Measurements from ENCODE around the gene ACHE. TPM values are rescaled to one million over a fixed set of nuclear protein-coding genes. Genes with fewer than 3 reads are reported as not detected.
A peak's percentile ranks its signal among the peaks of the same experiment; 100 is the strongest.
"Not testable (repeated sequence)": the region's sequence is repeated elsewhere in the genome, so short reads cannot be mapped to it uniquely, and the experiment has no call there.

The ACHE gene
- total RNA-seq, 1 experiment from 2014 or later, result not detected

- no peak for DNase-seq
- no peak overlapping the region for H3K4me3 ChIP-seq (ENCODE audit: low read length)
- H3K27ac ChIP-seq (ENCODE audit: low read length), result no peak overlapping the region
- H2AFZ ChIP-seq (ENCODE audit: low read length), result no peak overlapping the region
- H4K20me1 ChIP-seq (ENCODE audit: insufficient read depth, low read depth, low read length), result 0 out of 2 replicates have a peak, but pooled peaks cover 2% of the 10 kb centered on the region
- H3K9me2 ChIP-seq (replicated peaks; ENCODE audit: insufficient read depth, low read length), result no peaks in the 10 kb centered on the region
- no peaks in the 10 kb centered on the region for H3K27me3 ChIP-seq (ENCODE audit: low read length)
- peaks cover 40% of the 10 kb centered on the region for H3K79me2 ChIP-seq (ENCODE audit: low read length)
- H3K36me3 ChIP-seq (ENCODE audit: insufficient read depth, low read length), result peaks cover 3% of the 10 kb centered on the region; the same call in 1 of the 2 replicates
- peaks cover 9% of the 10 kb centered on the region for H3K4me1 ChIP-seq (ENCODE audit: low read length)
- no peak overlapping the region for H3K9ac ChIP-seq (ENCODE audit: low read length)
- no peaks in the 10 kb centered on the region for H3K9me3 ChIP-seq (ENCODE audit: low read length)
- no peak overlapping the region for H3K4me2 ChIP-seq (ENCODE audit: low read depth, low read length, poor library complexity, severe bottlenecking)
Observed at GRCh38 chr7:100856871-100857282, 38.8 kb downstream of the ACHE start.

- H3K9ac ChIP-seq (ENCODE audit: low read length), result no peak overlapping the region
- no peak overlapping the region for H3K4me2 ChIP-seq (ENCODE audit: low read depth, low read length, poor library complexity, severe bottlenecking)
- no peak overlapping the region for H3K4me3 ChIP-seq (ENCODE audit: low read length)
- H4K20me1 ChIP-seq (ENCODE audit: insufficient read depth, low read depth, low read length), result 0 out of 2 replicates have a peak, but pooled peaks cover 2% of the 10 kb centered on the region
- no peaks in the 10 kb centered on the region for H3K9me2 ChIP-seq (replicated peaks; ENCODE audit: insufficient read depth, low read length)
- H3K27me3 ChIP-seq (ENCODE audit: low read length), result no peaks in the 10 kb centered on the region
- H3K27ac ChIP-seq (ENCODE audit: low read length), result no peak overlapping the region
- H3K4me1 ChIP-seq (ENCODE audit: low read length), result peaks cover 18% of the 10 kb centered on the region
- H2AFZ ChIP-seq (ENCODE audit: low read length), result no peak overlapping the region
- peaks cover 40% of the 10 kb centered on the region for H3K79me2 ChIP-seq (ENCODE audit: low read length)
- no peak for DNase-seq
- H3K9me3 ChIP-seq (ENCODE audit: low read length), result no peaks in the 10 kb centered on the region
- peaks cover 3% of the 10 kb centered on the region; the same call in 1 of the 2 replicates for H3K36me3 ChIP-seq (ENCODE audit: insufficient read depth, low read length)
Observed at GRCh38 chr7:100855515-100855914, 40.2 kb downstream of the ACHE start.

GRCh38 chr7:100854899-100855298 lies 40.8 kb downstream of the ACHE start:
- H3K4me3 ChIP-seq (ENCODE audit: low read length); H3K9ac ChIP-seq (ENCODE audit: low read length); H2AFZ ChIP-seq (ENCODE audit: low read length); H3K9me2 ChIP-seq (replicated peaks; ENCODE audit: insufficient read depth, low read length); H3K4me2 ChIP-seq (ENCODE audit: low read depth, low read length, poor library complexity, severe bottlenecking); H3K9me3 ChIP-seq (ENCODE audit: low read length); H4K20me1 ChIP-seq (ENCODE audit: insufficient read depth, low read depth, low read length); DNase-seq; H3K27ac ChIP-seq (ENCODE audit: low read length); H3K27me3 ChIP-seq (ENCODE audit: low read length); H3K36me3 ChIP-seq (ENCODE audit: insufficient read depth, low read length): not testable (repeated sequence)
- Histone ChIP-seq H3K4me1 (ENCODE audit: low read length) (peaks cover 18% of the 10 kb centered on the region), H3K79me2 (ENCODE audit: low read length) (peaks cover 40% of the 10 kb centered on the region)

DNA sequence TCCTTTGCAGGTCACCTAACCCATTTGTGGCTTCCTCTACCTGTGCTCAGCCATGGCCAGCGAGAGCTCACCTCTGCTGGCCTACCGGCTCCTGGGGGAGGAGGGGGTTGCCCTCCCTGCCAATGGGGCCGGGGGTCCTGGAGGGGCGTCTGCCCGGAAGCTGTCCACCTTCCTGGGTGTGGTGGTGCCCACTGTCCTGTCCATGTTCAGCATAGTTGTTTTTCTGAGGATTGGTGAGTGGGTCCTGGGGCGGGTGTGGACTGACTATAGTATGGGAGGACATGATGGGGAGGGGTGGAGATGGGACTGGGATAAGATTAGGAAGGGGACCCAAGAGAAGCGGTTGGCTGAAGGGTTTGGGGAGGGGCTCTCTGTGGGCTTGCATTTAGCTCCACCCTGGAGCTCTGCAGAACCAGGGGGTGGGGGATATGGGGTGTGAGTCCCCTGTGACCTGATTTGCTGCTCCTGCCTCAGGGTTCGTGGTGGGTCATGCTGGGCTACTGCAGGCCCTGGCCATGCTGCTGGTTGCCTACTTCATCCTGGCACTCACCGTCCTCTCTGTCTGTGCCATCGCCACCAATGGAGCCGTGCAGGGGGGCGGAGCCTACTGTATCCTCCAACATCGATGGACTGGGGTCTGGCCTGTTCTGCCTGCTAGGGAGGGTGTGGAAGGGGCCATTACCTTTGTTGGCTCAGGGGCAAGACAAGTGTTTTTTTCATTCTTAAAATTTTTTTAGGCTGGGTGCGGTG lies 41.4 kb downstream of the ACHE start:
- 0 out of 2 replicates have a peak, but pooled peaks cover 2% of the 10 kb centered on the region for H4K20me1 ChIP-seq (ENCODE audit: insufficient read depth, low read depth, low read length)

GRCh38 chr7:100852048-100852872 lies 43.4 kb downstream of the ACHE start, which contains the start of gene SLC12A9:
TSS of gene SLC12A9 (plus strand) at chr7:100852713. CDS start at chr7:100854198, 1,485 bp downstream.
- peak; percentile 96 for DNase-seq
- Histone ChIP-seq H2AFZ (ENCODE audit: low read length) (peak within 1 kb of the TSS; percentile 97; the same call in 1 of the 2 replicates), H4K20me1 (ENCODE audit: insufficient read depth, low read depth, low read length) (0 out of 2 replicates have a peak, but pooled peaks cover under 1% of the 10 kb centered on the region), H3K4me2 (ENCODE audit: low read depth, low read length, poor library complexity, severe bottlenecking) (peak within 1 kb of the TSS; percentile 100), H3K4me1 (ENCODE audit: low read length) (peaks cover 18% of the 10 kb centered on the region), H3K4me3 (ENCODE audit: low read length) (peak within 1 kb of the TSS; percentile 88), H3K9ac (ENCODE audit: low read length) (peak within 1 kb of the TSS; percentile 93), H3K79me2 (ENCODE audit: low read length) (peaks cover 39% of the 10 kb centered on the region), H3K36me3 (ENCODE audit: insufficient read depth, low read length) (no peaks in the 10 kb centered on the region; the same call in 1 of the 2 replicates), H3K9me3 (ENCODE audit: low read length) (no peaks in the 10 kb centered on the region), H3K27me3 (ENCODE audit: low read length) (no peaks in the 10 kb centered on the region), H3K27ac (ENCODE audit: low read length) (peak within 1 kb of the TSS; percentile 63), H3K9me2 (replicated peaks; ENCODE audit: insufficient read depth, low read length) (no peaks in the 10 kb centered on the region)

More for the DNA sequence above, 41.4 kb downstream of the ACHE start:
- peak overlapping the region; percentile 93 for H3K9ac ChIP-seq (ENCODE audit: low read length)
- peaks cover 40% of the 10 kb centered on the region for H3K79me2 ChIP-seq (ENCODE audit: low read length)
- no peak for DNase-seq
- no peaks in the 10 kb centered on the region for H3K9me2 ChIP-seq (replicated peaks; ENCODE audit: insufficient read depth, low read length)
- no peaks in the 10 kb centered on the region for H3K9me3 ChIP-seq (ENCODE audit: low read length)
- H3K4me2 ChIP-seq (ENCODE audit: low read depth, low read length, poor library complexity, severe bottlenecking), result peak overlapping the region; percentile 100
- no peaks in the 10 kb centered on the region; the same call in 1 of the 2 replicates for H3K36me3 ChIP-seq (ENCODE audit: insufficient read depth, low read length)
- H3K4me3 ChIP-seq (ENCODE audit: low read length), result peak overlapping the region; percentile 88; the same call in 1 of the 2 replicates
- no peaks in the 10 kb centered on the region for H3K27me3 ChIP-seq (ENCODE audit: low read length)
- H2AFZ ChIP-seq (ENCODE audit: low read length), result no peak overlapping the region
- peaks cover 18% of the 10 kb centered on the region for H3K4me1 ChIP-seq (ENCODE audit: low read length)
- H3K27ac ChIP-seq (ENCODE audit: low read length), result no peak overlapping the region

DNA sequence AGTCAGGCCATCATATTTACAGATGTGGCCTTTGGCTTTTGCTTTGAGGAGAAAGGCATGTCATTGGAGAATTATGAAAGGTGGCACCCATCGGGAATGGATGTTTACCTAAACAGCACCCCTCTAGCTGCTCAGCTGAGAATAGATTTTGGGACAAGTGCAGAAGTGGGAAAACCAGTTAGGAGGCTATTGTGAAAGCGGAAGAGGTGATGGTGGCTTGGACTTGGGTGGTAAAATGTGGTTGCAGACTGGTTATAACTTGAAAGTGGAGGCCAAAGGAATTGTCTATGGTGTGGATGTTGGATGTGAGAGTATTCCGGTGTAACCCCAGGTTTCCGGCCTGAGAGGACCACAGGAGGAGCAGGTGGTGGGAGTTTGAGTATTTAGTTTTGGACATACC lies 48.3 kb downstream of the ACHE start:
- DNase-seq, result no peak
- Histone ChIP-seq H3K36me3 (ENCODE audit: insufficient read depth, low read length) (no peaks in the 10 kb centered on the region), H3K9ac (ENCODE audit: low read length) (no peak overlapping the region), H3K4me3 (ENCODE audit: low read length) (no peak overlapping the region), H3K4me1 (ENCODE audit: low read length) (peaks cover 10% of the 10 kb centered on the region), H3K27ac (ENCODE audit: low read length) (no peak overlapping the region), H3K4me2 (ENCODE audit: low read depth, low read length, poor library complexity, severe bottlenecking) (no peak overlapping the region), H3K79me2 (ENCODE audit: low read length) (no peaks in the 10 kb centered on the region), H2AFZ (ENCODE audit: low read length) (no peak overlapping the region), H4K20me1 (ENCODE audit: insufficient read depth, low read depth, low read length) (no peaks in the 10 kb centered on the region), H3K9me2 (replicated peaks; ENCODE audit: insufficient read depth, low read length) (no peaks in the 10 kb centered on the region), H3K9me3 (ENCODE audit: low read length) (no peaks in the 10 kb centered on the region), H3K27me3 (ENCODE audit: low read length) (no peaks in the 10 kb centered on the region)

- no peak for DNase-seq
- Histone ChIP-seq H3K27ac (ENCODE audit: low read length) (no peak overlapping the region), H3K79me2 (ENCODE audit: low read length) (no peaks in the 10 kb centered on the region), H3K9ac (ENCODE audit: low read length) (no peak overlapping the region), H3K9me2 (replicated peaks; ENCODE audit: insufficient read depth, low read length) (no peaks in the 10 kb centered on the region), H3K4me1 (ENCODE audit: low read length) (peaks cover 11% of the 10 kb centered on the region), H3K36me3 (ENCODE audit: insufficient read depth, low read length) (no peaks in the 10 kb centered on the region), H3K4me2 (ENCODE audit: low read depth, low read length, poor library complexity, severe bottlenecking) (no peak overlapping the region), H3K27me3 (ENCODE audit: low read length) (no peaks in the 10 kb centered on the region), H3K4me3 (ENCODE audit: low read length) (no peak overlapping the region), H4K20me1 (ENCODE audit: insufficient read depth, low read depth, low read length) (no peaks in the 10 kb centered on the region), H3K9me3 (ENCODE audit: low read length) (no peaks in the 10 kb centered on the region), H2AFZ (ENCODE audit: low read length) (no peak overlapping the region)
Observed at GRCh38 chr7:100840470-100841100, 55.1 kb downstream of the ACHE start.

All from Karpas-422 (cell line).